ENCODE results near the gene BOLA3.
"Not testable (repeated sequence)": the region's sequence is repeated elsewhere in the genome, so short reads cannot be mapped to it uniquely, and the experiment has no call there.

BOLA3 gene, protein sequence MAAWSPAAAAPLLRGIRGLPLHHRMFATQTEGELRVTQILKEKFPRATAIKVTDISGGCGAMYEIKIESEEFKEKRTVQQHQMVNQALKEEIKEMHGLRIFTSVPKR

DNA sequence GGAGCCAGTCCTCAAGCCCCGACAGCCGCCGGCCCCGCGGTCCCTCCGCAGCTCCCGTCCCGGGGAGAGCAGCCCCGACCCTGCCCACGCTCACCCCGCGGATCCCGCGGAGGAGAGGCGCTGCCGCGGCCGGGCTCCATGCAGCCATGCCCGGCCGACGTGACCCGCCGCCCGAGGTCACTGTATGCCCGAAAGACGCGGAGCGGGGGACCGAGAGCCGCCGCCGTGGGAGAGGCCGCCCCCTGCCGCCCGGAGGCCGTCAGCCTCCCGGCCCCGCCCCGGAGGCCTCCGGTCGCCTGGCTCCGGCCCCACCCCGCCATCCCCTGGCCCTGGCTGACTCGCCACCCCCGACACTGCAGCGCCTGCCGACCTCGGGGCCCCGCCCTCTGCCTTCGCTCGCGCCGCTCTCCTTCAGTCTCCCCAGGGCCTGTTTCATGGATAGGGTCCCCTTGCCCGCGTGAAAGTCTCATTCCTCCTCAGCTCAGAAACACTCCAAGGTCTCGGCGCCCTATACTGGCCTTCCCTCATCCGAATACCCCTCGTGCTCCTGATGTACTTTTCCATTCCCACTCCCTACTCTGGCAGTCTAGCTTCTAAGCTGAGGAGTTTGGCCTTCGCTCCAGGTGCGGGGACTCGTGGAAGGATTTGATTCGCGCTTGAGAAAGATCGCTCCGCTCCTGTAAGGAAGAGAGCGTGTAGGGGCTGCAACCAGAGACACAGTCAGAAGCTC is at the start of gene BOLA3:
Gene BOLA3 (minus strand): TSS at position 186 of the 730 bp plus-strand sequence. CDS start 38 bp downstream, at position 148.
- no peak for FAIRE-seq

- FAIRE-seq, result no peak
Observed at GRCh38 chr2:74197049-74197448, 49.3 kb upstream of the BOLA3 start.

DNA sequence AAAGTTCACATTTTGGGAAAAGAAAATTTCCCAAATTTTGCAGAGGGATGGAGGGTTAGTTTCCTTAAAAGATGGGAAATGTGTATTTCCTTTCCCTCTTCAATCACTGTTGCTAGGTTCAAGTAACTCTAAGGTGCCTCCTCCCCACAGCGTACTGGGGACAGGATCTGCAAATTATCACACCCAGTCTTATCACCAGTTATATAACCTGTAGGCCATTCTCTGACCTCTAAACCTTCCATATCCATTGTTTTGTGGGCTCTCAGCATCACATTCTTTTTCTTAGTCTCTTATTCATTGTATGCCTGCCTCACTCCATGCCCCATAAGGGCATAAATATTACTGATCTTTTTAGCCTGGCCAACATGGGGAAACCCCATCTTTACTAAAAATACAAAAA is 47.1 kb upstream of the BOLA3 start:
- no peak for FAIRE-seq

GRCh38 chr2:74191596-74192380 is 44.1 kb upstream of the BOLA3 start:
- no peak for FAIRE-seq

DNA sequence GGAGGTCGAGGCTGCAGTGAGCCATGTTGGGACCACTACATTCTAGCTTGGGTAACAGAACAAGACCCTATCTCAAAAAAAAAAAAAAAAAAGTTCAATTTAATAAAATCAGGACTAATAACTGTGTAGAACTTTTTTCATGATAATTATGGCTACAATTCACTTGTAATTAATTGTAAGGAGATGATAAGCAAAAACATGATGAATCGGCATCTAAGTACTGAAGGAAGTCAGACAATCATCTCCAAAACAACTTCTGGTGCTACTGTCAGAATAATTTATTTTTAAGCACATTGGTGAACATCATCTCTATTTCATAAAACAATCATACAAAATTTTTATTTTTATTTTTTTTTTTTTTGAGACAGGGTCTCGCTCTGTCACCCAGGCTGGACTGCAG is 41.0 kb upstream of the BOLA3 start:
- no peak for FAIRE-seq

DNA sequence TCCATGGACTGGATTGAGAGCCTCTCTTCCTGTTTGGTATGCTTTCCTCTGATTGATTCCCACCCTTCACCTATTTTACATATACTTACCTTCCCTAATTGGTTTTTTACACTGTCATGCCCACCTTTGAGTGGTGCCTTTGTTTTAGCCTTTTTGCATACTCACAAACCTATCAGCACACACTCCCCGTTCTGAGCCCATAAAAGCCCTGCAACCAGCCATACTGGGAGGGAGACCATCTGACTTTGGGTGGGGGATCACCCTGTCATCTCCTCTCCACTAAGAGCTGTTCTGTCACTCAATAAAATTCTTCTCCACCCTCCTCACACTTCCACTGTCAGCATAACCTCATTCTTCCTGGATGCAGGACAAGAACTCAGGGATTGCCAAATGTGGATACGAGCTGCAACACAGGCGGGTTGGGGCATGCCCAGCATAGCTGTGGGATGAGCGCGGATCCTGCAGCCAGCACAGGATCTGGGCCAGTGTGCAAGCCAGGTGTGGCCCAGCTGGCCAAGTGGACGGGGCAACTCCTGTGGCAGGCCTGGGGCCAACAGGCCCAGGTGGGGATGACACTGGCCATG is 40.4 kb upstream of the BOLA3 start:
- no peak for FAIRE-seq

DNA sequence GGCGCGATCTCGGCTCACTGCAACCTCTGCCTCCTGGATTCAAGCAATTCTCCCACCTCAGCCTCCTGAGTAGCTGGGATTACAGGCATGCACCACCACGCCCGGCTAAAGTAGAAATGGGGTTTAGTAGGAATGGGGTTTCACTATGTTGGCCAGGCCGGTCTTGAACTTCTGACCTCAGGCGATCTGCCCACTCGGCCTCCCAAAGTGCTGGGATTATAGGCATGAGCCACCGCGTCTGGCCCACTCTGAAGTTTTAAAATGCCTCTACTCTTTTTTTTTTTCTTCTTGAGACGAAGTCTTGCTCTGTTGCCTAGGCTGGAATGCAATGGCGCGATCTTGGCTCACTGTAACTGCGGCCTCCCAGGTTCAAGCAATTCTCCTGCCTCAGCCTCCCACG is 39.0 kb upstream of the BOLA3 start:
- FAIRE-seq, result not testable (repeated sequence)

- FAIRE-seq, result no peak
Observed at GRCh38 chr2:74186038-74186437, 38.3 kb upstream of the BOLA3 start.

GRCh38 chr2:74183878-74184277 is 36.2 kb upstream of the BOLA3 start:
- FAIRE-seq, result no peak

DNA sequence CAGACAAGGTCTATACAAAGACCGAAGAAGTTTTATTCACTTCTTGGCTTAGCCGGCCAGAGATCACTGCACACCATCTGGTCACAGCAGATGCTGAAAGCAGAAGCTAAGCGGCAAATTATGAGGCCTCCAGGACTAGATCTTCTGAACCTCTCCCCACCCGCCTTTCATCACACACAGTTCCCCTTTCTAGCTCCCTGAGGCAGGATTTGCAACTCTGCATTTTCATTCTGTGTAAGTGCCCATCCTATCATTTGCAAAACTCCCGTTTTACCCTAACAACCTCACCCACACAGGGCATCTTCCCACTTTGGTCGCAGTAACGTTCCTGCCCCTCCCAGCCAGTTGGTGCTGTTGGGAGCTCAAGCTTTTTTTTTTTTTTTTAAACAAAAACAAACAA is 34.0 kb upstream of the BOLA3 start:
- FAIRE-seq, result no peak

DNA sequence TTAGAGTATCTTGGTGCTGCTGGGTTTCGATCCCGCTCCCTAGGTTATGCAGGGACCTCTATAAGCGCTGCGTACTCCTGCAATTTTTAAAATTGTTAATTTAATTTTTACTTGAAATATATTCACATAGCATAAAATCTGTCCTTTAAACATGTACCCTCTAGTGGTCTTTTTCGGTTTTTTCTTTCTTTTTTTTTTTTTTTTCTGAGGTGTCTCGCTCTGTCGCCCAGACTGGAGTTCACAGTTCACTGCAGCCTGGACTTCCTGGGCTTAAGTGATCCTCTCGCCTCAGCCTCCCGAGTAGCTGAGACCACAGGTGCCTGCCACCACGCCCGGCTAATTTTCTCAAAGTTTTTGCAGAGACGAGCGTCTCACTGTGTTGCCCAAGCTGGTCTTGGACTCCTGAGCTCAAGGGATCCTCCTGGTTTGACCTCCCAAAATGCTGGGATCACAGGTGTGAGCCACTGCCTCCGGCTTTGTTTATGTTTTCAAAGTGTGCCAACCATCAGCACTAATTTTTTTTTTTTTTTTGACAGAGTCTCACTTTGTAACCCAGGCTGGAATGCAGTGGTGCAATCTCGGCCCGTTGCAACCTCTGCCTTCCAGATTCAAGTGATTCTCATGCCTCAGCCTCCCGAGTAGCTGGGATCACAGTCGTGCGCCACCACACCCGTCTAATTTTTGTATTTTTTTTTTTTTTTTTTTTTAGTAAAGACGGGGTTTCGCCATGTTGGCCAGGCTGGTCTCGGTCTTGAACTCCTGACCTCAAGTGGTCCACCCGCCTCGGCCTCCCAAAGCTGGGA is 31.6 kb upstream of the BOLA3 start:
- no peak for FAIRE-seq

DNA sequence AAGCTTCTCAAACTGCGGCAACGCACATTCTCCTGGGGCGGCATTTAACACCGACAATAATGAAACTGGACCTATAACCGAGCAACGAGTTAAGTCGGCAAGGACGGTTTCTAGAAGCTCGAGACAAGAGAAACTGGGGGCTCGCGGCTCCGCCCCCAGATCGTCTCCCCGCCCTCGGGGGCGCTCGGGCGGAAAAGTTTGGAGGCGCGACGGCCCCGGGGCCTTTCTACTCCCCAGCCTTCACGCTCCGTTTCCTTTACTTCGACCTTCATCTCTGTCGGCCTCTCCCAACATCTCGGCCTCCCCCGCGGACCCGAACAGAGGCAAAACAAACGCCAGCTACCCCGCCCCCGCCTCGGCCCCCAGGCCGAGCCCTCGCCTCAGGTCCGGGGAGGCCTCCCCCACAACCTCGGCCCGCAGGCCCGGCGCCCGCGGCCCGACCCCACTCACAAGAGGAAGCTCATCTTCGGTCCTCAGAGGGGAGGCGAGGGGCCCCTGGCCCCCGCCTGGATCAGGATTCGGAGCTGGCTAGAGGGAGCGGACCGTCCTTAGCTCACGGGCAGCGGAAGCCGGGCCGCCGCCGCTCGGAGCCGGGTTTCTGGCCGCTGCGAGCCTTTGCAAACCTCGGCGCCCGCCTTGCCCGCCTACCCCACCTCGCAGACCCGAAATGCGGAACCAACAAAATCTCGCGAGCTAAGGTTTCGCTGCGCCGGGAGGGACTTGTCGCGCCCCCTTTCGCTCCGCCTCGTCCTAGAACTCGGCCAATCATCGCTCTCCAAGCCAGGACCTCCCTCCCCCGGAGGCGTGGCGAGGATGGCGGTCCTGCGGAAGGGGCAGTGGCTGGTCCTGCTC is 30.7 kb upstream of the BOLA3 start, which contains the start of gene MOB1A:
Gene MOB1A (minus strand): TSS at position 669 of the 852 bp plus-strand sequence. CDS start 205 bp downstream, at position 464.
- peak; percentile 96 for FAIRE-seq

DNA sequence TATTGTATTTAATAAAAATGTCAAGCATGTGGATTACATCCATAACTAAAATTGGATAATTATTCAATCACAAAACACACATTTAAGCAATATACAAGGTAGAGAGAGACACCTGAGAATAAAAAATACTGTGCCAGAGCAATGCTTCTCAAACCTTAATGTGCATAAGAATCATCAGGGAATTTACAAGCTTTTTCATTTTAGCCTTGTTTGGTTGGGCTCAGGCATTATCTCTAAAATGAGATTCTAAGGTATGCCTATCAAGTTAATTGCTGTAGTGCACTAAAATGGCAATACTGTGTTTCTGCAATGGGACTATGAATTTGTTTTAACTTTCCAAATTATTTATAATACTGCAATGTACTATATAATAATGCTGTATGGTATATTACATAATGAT is 30.0 kb upstream of the BOLA3 start:
- no peak for FAIRE-seq

DNA sequence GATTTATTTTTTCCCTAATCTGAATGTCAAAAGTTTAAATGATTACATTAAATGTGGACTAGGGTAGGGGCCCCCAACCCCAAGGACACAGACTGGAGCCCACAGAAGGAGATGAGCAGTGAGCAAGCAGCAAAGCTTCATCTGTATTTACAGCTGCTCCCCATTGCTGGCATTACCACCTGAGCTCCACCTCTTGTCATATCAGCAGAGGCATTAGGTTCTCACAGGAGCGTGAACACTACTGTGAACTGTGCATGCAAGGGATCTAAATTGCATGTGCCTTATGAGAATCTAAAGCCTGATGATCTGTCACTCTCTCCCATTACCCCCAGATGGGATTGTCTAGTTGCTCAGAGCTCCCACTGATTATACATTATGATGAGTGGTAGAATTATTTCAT is 27.2 kb upstream of the BOLA3 start:
- no peak for FAIRE-seq

DNA sequence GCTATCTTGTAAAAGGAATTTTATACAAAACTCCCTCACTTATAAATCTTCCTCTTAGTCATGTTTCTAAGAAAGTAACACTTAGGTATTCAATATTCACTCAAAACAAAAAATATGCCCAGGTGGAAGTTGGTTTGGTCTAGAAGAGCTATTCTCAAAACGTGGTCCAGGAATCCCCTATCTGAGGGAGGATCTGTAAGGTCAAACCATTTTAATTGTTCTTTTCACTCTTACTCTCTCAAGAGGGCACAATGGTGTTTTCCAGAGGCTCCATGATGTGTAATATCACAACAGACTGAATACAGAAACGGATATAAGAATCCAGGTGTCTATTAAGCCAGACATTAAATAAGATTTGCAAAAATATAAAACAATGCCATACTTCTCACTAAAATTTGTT is 21.0 kb upstream of the BOLA3 start:
- no peak for FAIRE-seq

DNA sequence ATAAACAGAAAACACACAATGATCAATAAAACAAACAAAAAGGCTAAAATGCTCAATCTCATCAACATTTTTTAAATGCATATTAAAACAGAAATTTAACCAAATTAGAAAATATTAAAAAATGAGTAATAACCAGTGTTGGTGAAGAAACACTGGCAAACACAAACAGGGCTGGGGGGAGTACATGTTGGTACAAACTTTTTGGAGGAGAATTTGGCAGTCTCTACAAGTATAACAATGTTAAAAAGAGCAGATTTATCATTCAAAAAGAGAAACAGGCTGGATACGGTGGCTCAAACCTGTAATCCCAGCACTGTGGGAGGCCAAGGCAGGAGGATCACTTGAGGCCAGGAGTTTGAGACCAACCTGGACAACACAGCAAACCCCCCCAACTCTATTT is 17.0 kb upstream of the BOLA3 start:
- FAIRE-seq, result no peak

GRCh38 chr2:74162951-74163350 is 15.2 kb upstream of the BOLA3 start:
- no peak for FAIRE-seq

DNA sequence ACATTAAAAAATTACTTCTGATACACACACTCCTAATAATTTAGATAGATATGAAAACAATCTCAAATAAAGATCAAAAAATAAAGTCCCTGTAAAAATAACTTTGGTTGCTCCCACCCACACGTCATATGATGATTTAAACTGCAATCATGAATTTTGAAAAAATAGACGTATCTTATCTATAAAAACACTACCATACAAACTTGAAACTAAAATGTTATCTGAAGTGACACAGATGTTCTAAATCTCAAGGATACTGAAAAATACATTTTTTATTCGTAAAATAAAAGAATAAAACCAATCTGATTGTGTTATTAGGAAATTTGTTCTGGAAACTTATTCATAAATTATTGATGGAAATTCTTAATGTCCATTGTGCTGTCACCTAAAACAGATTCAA is 8.1 kb upstream of the BOLA3 start:
- FAIRE-seq, result no peak

GRCh38 chr2:74152954-74153353 is 5.2 kb upstream of the BOLA3 start:
- no peak for FAIRE-seq

DNA sequence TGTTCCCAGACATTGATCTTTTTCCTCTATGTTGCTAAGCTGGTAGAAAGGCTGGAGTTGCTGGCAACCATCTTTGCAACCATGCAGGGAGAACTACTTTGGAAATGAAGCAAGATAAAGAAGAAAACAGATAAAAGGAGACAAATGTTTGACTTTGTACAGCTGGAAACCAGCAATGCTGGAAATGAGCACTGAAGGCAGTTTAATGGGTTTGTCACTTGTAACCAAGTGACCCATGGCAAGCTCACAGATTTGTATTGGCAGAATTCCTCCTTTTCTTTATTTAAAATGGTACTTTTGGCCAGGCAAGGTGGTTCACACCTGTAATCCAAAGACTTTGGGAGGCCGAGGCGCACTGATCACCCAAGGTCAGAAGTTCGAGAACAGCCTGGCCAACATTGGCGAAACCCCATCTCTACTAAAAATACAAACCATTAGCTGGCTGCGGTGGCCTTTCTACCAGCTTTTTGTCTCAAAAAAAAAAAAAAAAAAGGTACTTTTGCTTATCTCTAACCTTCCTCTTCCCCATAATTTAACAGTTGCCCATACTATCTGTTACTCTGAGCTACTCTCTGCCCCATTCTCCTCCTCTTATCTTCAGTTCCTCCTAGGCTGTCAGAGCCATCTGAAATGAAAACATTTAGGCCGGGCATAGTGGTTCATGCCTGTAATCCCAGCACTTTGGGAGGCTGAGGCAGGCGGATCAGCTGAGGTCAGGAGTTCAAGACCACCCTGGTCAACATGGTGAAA is 2.0 kb upstream of the BOLA3 start:
- FAIRE-seq, result no peak

DNA sequence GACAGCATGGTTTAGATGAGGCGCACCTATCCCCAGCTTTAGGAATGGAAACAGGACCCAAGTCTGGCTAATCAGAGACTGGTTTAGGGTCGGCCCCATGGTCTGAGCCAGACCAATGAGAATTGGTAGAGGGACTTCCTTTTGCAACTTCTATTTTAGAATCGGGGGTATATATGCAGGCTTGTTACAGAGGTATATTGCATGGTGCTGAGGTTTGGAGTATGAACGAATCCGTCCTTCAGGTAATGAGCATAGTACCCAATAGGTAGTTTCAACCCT is 1.5 kb upstream of the BOLA3 start:
- no peak for FAIRE-seq
